SK-N-SH (cell line): ENCODE results near the gene EFCAB12. TPM values are rescaled to one million over a fixed set of nuclear protein-coding genes. Genes with fewer than 3 reads are reported as not detected.

Experiments used
- CTCF ChIA-PET: fragments of 300-600, 350-600 bp; formaldehyde crosslinking; extraction: SDS; loops from one replicate; lab custom pipeline; 2021; lab: Yijun Ruan, JAX
- POLR2A ChIA-PET: fragments of 350-600 bp; sonication (Branson Sonifier 250); formaldehyde crosslinking; extraction: SDS; loops from one replicate; lab custom pipeline; 2020; ENCODE audit warnings: antibody characterized with exemption, inconsistent platforms; lab: Yijun Ruan, JAX
- DNase-seq: peaks from one replicate; pipeline ENCODE4 v3.0.0; 2012
- H2AFZ ChIP-seq: fragments of 200-600 bp; sonication (generic); 2 replicates; pipeline ENCODE4 v1.8.1; 2016; ENCODE audit warnings: antibody characterized with exemption, mild to moderate bottlenecking, low read depth
- H3F3A ChIP-seq: fragments of 200-600 bp; sonication (generic); replicated peaks from 2 replicates; pipeline ENCODE3; 2016; ENCODE audit warnings: antibody characterized with exemption, mild to moderate bottlenecking; ENCODE audit not compliant: insufficient read depth
- H3K27ac ChIP-seq, 2 experiments: fragments of 200-500 bp in 1 of 2; fragments of 200-600 bp in 1 of 2; sonication (Bioruptor generic) in 1 of 2; sonication (generic), shearing (Covaris generic) in 1 of 2; 2 replicates each; pipeline versions ENCODE4 v1.5.1 to v1.6.1; 2014 to 2016; ENCODE audit warnings: low read depth in 2 of 2, inconsistent platforms in 1 of 2, low read length in 1 of 2, mild to moderate bottlenecking in 1 of 2, mixed read lengths in 1 of 2
- H3K27me3 ChIP-seq: fragments of 200-600 bp; sonication (generic), shearing (Covaris generic); 2 replicates; pipeline ENCODE4 v1.6.1; 2016; ENCODE audit warnings: mixed run types; ENCODE audit not compliant: insufficient read depth
- H3K36me3 ChIP-seq, 2 experiments: fragments of 200-500 bp in 1 of 2; fragments of 200-600 bp in 1 of 2; sonication (Bioruptor generic) in 1 of 2; sonication (generic) in 1 of 2; replicated peaks in 1 of 2; 2 replicates each; pipeline versions ENCODE3 to v1.5.1; 2014 to 2016; ENCODE audit warnings: low read length in 1 of 2, mild to moderate bottlenecking in 1 of 2; ENCODE audit not compliant: insufficient read depth in 2 of 2, control insufficient read depth in 1 of 2
- H3K4me1 ChIP-seq, 2 experiments: fragments of 200-500 bp in 1 of 2; fragments of 200-600 bp in 1 of 2; sonication (Bioruptor generic) in 1 of 2; sonication (generic), shearing (Covaris generic) in 1 of 2; 2 replicates each; pipeline versions ENCODE4 v1.5.1 to v1.6.1; 2014 to 2016; ENCODE audit warnings: low read depth in 1 of 2, low read length in 1 of 2, mixed run types in 1 of 2; ENCODE audit not compliant: insufficient read depth in 2 of 2, control insufficient read depth in 1 of 2
- H3K4me2 ChIP-seq: fragments of 200-600 bp; sonication (generic), shearing (Covaris generic); 2 replicates; pipeline ENCODE4 v1.6.1; 2017; ENCODE audit warnings: mixed run types
- H3K4me3 ChIP-seq, 2 experiments: fragments of 200-500 bp in 1 of 2; fragments of 200-600 bp in 1 of 2; sonication (Bioruptor generic) in 1 of 2; sonication (generic), shearing (Covaris generic) in 1 of 2; 2 replicates each; pipeline versions ENCODE4 v1.5.1 to v1.8.1; 2014 to 2016; ENCODE audit warnings: low read depth in 2 of 2, inconsistent platforms in 1 of 2, low read length in 1 of 2, mild to moderate bottlenecking in 1 of 2, mixed read lengths in 1 of 2, moderate library complexity in 1 of 2
- H3K79me2 ChIP-seq: fragments of 200-600 bp; sonication (generic); 2 replicates; pipeline ENCODE4 v1.8.1; 2017; ENCODE audit warnings: mild to moderate bottlenecking; ENCODE audit not compliant: insufficient read depth
- H3K9ac ChIP-seq: fragments of 200-600 bp; sonication (generic); 2 replicates; pipeline ENCODE4 v1.6.1; 2017; ENCODE audit warnings: mixed run types
- H3K9me2 ChIP-seq: fragments of 200-600 bp; sonication (generic); 2 replicates; pipeline ENCODE4 v1.6.1; 2017; ENCODE audit warnings: mixed run types
- H3K9me3 ChIP-seq: fragments of 200-600 bp; sonication (generic); 2 replicates; pipeline ENCODE4 v1.6.1; 2017; ENCODE audit warnings: mixed run types, mild to moderate bottlenecking, moderate library complexity
- H4K20me1 ChIP-seq: fragments of 200-600 bp; sonication (generic); 2 replicates; pipeline ENCODE4 v1.6.1; 2017; ENCODE audit warnings: mild to moderate bottlenecking, mixed run types; ENCODE audit not compliant: insufficient read depth
- CHD2 ChIP-seq: fragments of 150-350 bp; IDR thresholded peaks from 2 replicates; pipeline ENCODE4 v1.6.1; 2018; ENCODE audit warnings: low read length; ENCODE audit not compliant: partially characterized antibody
- EP300 ChIP-seq, 2 experiments: IDR thresholded peaks; 2 replicates each; pipeline versions ENCODE4 v1.4.0 to v1.6.1; 2012; ENCODE audit warnings: borderline replicate concordance in 1 of 2, low read depth in 1 of 2, low read length in 1 of 2
- MEF2A ChIP-seq: IDR thresholded peaks from 2 replicates; pipeline ENCODE4 v1.4.0; 2012; ENCODE audit warnings: low read depth, borderline replicate concordance
- MXI1 ChIP-seq: IDR thresholded peaks from 2 replicates; pipeline ENCODE4 v1.6.1; 2012; ENCODE audit warnings: mild to moderate bottlenecking, low read depth, low read length, improper control_type of control experiment
- RAD21 ChIP-seq: IDR thresholded peaks from 2 replicates; pipeline ENCODE4 v1.6.1; 2012; ENCODE audit warnings: mild to moderate bottlenecking, low read length
- WGBS: methylation state at CpG from one replicate; pipeline ENCODE4 v1.1.6; 2017; ENCODE audit warnings: low lambda C conversion rate; 5-methylcytosine and 5-hydroxymethylcytosine counted together
- polyA plus RNA-seq, 3 experiments: library from polyadenylated mRNA; depleted of rRNA; stranded (reverse); fragments of >200 nt; gene quantifications; 2 replicates each; pipeline ENCODE4 v1.2.3, GENCODE V29; 2012
- TF ChIP-seq, protein P1 (sequence below): IDR thresholded peaks from 2 replicates; pipeline ENCODE4 v1.6.1; 2012; ENCODE audit warnings: mild to moderate bottlenecking, low read depth, low read length, moderate library complexity
- TF ChIP-seq, protein P2 (sequence below): IDR thresholded peaks from 2 replicates; pipeline ENCODE4 v1.4.0; 2012; ENCODE audit warnings: low read depth
- TF ChIP-seq, protein P3 (sequence below): IDR thresholded peaks from 2 replicates; pipeline ENCODE4 v1.4.0; 2012; ENCODE audit warnings: low read depth, borderline replicate concordance

Gene EFCAB12
- polyA plus RNA-seq, 1 of the 3 experiments (the other 2 are of a cell fraction): 0.38 TPM

DNA sequence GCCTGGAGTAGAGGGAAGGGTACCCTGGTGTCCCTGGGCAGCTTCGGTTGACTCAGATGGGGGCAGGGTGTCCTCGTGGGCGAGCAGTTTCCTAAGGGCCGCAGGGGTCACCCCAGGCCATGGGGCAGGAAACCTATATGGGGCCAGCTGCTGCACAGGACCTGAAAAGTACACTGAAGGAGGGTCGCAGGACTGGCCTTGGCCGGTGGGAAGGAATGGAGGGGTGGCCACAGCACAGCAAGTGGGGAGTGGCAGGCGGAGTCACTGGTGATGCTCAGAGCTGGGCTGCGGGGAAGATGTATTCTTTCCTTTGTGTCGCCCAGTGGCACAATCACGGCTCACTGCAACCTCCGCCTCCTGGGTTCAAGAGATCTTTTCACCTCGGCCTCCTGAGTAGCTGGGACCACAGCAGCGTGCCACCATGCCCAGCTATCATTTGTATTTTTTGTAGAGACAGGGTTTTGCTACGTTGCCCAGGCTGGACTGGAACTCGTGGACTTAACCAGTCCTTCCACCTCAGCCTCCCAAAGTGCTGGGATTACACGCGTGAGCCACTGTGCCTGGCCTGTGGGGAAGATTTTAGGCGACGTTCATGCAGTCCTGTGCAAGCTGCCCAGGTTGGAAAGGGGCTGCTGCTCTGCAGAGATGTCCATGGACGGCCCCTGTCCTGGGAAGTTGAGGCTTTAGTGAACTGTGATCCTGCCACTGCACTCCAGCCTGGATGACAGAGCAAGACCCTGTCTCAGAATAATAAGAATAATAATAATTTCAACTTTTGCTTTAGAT lies 57.2 kb downstream of the EFCAB12 start:
- Histone ChIP-seq H3K27ac (no peak overlapping the region), H3K4me1 (peaks cover 0 to 3% of the 10 kb centered on the region in 2 experiments; a peak in 1 of 4 replicates), H3K36me3 (no peaks in the 10 kb centered on the region), H3K4me2 (no peak overlapping the region), H4K20me1 (no peaks in the 10 kb centered on the region), H3K9ac (no peak overlapping the region), H2AFZ (no peak overlapping the region), H3K4me3 (no peak overlapping the region), H3K9me2 (no peaks in the 10 kb centered on the region), H3K27me3 (no peaks in the 10 kb centered on the region), H3K79me2 (no peaks in the 10 kb centered on the region), H3K9me3 (no peaks in the 10 kb centered on the region), H3F3A (no peaks in the 10 kb centered on the region)
- TF ChIP-seq EP300 (IDR thresholded peaks at IDR 0.05; ENCODE audit: borderline replicate concordance in 1 of 2, low read depth in 1 of 2, low read length in 1 of 2) (no peak), CHD2 (no peak), RAD21 (no peak), MXI1 (no peak), MEF2A (no peak)
- TF ChIP-seq, protein P1, sequence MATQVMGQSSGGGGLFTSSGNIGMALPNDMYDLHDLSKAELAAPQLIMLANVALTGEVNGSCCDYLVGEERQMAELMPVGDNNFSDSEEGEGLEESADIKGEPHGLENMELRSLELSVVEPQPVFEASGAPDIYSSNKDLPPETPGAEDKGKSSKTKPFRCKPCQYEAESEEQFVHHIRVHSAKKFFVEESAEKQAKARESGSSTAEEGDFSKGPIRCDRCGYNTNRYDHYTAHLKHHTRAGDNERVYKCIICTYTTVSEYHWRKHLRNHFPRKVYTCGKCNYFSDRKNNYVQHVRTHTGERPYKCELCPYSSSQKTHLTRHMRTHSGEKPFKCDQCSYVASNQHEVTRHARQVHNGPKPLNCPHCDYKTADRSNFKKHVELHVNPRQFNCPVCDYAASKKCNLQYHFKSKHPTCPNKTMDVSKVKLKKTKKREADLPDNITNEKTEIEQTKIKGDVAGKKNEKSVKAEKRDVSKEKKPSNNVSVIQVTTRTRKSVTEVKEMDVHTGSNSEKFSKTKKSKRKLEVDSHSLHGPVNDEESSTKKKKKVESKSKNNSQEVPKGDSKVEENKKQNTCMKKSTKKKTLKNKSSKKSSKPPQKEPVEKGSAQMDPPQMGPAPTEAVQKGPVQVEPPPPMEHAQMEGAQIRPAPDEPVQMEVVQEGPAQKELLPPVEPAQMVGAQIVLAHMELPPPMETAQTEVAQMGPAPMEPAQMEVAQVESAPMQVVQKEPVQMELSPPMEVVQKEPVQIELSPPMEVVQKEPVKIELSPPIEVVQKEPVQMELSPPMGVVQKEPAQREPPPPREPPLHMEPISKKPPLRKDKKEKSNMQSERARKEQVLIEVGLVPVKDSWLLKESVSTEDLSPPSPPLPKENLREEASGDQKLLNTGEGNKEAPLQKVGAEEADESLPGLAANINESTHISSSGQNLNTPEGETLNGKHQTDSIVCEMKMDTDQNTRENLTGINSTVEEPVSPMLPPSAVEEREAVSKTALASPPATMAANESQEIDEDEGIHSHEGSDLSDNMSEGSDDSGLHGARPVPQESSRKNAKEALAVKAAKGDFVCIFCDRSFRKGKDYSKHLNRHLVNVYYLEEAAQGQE: no peak
- TF ChIP-seq, protein P2, sequence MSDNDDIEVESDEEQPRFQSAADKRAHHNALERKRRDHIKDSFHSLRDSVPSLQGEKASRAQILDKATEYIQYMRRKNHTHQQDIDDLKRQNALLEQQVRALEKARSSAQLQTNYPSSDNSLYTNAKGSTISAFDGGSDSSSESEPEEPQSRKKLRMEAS: no peak
- TF ChIP-seq, protein P3, sequence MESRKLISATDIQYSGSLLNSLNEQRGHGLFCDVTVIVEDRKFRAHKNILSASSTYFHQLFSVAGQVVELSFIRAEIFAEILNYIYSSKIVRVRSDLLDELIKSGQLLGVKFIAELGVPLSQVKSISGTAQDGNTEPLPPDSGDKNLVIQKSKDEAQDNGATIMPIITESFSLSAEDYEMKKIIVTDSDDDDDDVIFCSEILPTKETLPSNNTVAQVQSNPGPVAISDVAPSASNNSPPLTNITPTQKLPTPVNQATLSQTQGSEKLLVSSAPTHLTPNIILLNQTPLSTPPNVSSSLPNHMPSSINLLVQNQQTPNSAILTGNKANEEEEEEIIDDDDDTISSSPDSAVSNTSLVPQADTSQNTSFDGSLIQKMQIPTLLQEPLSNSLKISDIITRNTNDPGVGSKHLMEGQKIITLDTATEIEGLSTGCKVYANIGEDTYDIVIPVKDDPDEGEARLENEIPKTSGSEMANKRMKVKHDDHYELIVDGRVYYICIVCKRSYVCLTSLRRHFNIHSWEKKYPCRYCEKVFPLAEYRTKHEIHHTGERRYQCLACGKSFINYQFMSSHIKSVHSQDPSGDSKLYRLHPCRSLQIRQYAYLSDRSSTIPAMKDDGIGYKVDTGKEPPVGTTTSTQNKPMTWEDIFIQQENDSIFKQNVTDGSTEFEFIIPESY: no peak
- peak; percentile 27 for DNase-seq
- POLR2A ChIA-PET: no interaction called here
- 83% methylated on average over 14 of the region's 20 CpGs for WGBS
- CTCF ChIA-PET: interaction anchor here (1.0 to 1.9 kb wide), 2 partner anchors 12 to 55 kb away, joined by 3 to 8 read pairs; a partner anchor contains a TSS
